Body of pancreas (tissue), 4 donors: Measurements from ENCODE around the gene SORCS2.

ENCODE experiments used
- CTCF ChIP-seq, 7 experiments: fragments of 450-650 bp in 4 of 7; fragments of 200-600 bp in 3 of 7; sonication (generic) in 3 of 7; IDR thresholded peaks; one replicate each; pipeline ENCODE4 v1.5.1; 2016 to 2019; ENCODE audit warnings: antibody characterized with exemption in 7 of 7
- POLR2A ChIP-seq, 3 donors: fragments of 450-650 bp; IDR thresholded peaks; one replicate each; pipeline ENCODE4 v1.6.1; 2016; ENCODE audit warnings: antibody characterized with exemption in 3 of 3, mild to moderate bottlenecking in 2 of 3

DNA sequence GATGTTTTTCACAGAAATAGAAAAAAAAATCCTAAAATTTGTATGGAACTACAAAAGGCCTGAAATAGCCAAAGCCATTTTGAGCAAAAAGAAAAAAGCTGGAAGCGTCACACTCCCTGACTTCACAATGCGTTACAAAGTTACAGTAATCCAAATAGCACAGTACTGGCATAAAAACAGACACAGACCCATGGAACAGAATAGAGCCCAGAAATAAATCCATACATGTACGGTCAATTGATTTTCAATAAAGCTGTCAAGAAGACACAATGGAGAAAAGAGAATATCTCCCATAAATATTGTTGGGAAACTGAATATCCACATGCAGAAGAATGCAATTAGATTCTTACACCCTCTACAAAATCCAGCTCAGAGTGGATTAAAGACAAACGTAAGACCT, 539.1 kb downstream of the SORCS2 start:
- TF ChIP-seq POLR2A (IDR thresholded peaks at IDR 0.05) (no peak), CTCF (IDR thresholded peaks at IDR 0.05) (no peak)
